NT2/D1 (cell line): ENCODE data around the gene KANK4.

Experiments
- SUZ12 ChIP-seq: IDR thresholded peaks from 2 replicates; pipeline ENCODE4 v1.6.1; 2011; ENCODE audit not compliant: insufficient read length, insufficient read depth; ENCODE audit errors: extremely low read depth
- YY1 ChIP-seq: IDR thresholded peaks from 2 replicates; pipeline ENCODE4 v1.6.1; 2011; ENCODE audit not compliant: insufficient read length, insufficient read depth
- ZNF274 ChIP-seq: IDR thresholded peaks from 2 replicates; pipeline ENCODE4 v1.6.1; 2011; ENCODE audit warnings: mild to moderate bottlenecking, low read depth, low read length

DNA sequence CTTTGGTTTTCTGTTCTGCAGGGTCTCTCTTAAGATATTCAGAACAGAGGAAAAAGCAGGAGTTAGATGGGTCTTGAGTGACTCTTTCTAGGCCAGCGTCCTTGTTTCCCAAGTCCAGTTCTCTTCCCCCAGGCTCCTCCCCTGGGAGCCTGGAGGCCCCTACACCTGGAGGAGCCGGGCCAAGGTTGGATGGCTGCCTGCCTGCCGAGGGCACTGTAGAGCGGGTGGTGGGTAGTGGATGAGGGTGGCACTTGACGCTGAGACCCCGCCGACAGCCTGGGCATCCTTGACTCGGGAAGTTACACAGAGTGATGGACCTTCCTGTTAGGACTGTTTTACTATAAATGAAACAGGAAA lies 17.4 kb upstream of the KANK4 start:
- TF ChIP-seq ZNF274 (no peak), YY1 (no peak), SUZ12 (no peak)
